Measurements from ENCODE around the gene IDE.
"Not testable (repeated sequence)": the region's sequence is repeated elsewhere in the genome, so short reads cannot be mapped to it uniquely, and the experiment has no call there.

IDE gene

DNA sequence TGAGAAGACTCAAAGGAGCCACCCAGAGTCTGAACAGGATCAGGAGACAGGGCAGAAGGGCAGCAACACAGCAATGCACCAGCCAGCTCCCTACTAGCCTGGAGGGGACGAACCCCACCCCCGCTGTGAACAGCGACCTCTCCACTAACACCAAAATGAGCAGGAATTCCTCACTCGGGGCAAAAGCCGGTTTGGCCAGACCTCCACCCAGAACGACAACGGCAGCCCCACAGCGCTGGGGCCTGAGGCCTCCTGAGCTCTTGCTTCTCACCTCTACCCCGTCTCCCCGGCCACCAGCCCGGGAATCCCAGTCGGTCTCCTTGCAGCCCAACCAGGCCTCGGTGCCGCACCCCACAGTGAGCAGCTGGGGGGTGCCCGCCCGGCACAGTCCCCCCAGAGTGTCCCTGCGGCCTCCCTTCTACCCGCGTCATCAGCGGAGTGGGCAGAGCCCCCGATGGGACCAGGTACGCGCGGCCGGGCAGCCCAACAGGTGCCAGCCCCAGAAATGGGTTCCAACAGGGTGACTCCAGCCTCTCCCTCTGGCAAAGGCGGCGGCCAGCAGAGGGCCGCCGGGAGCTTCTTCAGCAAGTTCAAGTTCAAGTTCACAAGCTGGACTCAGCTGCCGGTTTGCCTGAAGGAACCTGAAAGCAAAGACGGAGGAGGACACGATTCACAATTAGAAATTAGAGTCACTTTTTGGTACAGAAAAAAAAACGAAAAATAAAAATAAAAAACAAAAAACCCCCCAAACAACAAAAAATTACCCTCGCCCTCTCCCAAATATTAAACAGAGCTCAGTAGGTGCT is 153.9 kb downstream of the IDE start:
- no peak for DNase-seq (ENCODE audit: low spot score)

DNA sequence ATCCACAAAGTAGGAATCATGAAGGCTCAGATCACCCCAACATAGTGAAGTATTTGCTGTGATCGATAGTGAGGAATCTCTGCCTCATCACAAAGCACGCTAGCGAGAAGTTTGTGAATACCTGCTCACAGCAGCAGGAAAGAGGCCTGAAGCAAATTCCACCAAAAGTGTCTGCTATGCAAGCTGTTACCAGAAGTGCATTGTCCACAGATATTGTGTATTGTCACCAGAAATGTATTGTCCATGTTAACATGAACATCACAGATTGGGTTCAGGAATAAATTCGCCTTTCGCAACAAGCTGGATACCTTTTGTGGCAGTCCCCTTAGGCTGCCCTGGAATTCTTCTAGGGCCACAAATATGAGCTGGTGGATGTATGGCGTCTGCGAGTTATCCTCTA is 155.0 kb downstream of the IDE start:
- no peak for DNase-seq (ENCODE audit: low spot score)

DNA sequence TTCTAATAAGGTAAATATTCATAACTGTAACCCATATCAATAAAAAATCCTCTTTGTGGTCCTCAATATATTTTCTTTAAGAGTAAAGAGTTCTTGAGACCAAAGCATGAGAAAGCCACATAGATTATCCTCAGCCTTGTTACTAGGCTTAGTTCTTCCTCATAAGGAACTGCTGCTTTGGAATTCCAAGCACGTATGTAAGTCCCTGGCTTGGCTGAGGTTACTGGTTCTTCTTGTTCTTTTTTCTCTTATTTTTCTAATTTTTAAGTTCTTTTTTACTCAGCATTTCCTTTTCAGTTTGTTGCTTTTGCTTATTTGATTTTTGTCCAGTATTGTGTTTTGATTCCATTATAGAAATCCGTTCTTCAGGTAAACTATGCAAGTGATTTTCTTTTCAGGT is 155.7 kb downstream of the IDE start:
- no peak for DNase-seq (ENCODE audit: low spot score)

DNA sequence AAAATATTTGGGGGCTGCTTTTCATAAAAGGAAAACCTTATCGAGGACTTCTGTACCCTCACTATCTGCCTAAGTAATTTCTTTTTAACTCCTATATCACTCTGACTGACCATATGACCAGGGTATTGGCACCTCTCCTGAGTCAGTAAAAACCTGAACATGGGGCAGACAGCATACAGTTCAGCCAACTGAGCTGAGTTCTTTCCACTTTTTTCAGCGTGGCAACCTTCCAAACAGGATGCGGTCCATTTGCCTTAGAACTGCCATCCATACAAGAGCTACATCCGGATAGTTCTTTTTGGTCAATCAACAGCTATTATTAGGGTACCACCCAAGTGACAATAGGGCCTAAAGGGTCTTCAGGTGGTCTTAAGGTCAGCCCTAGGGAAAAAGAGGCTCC is 160.4 kb downstream of the IDE start:
- DNase-seq (ENCODE audit: low spot score), result no peak

DNA sequence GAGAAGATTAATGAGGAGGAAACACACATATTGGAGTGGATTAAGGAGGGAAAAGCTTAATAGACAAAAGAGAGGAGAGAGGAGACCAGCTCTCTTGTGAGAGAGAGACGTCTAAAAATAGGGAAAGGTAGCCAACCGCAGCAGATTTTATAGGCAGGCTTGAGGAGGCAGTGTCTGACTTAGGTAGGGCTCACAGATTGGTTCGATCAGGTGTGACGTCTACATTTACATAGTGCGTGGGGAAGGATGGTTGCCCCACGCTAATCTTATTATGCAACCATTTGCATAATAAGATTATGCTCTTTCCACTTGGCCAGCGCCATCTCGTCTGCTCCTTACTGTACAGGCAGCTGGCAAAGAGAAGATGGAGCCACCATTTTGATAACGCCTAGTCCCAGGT is 160.9 kb downstream of the IDE start:
- DNase-seq (ENCODE audit: low spot score), result no peak

DNA sequence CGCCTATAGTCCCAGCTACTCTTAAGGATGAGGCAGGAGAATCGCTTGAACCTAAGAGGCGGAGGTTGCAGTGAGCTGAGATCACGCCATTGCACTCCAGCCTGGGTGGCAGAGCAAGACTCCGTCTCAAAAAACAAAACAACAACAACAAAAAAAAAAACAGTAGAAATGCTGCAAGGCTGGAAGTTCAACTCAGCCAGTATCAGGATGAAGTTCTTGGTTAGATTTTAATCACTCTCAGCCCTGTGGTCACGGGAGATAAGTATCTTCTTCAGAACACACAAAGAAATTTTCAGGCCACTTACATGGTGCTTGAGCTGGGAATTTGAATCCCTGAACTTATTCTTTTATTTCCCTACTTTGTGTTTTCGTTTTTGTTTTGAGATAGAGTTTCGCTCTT is 162.5 kb downstream of the IDE start:
- no peak for DNase-seq (ENCODE audit: low spot score)

DNA sequence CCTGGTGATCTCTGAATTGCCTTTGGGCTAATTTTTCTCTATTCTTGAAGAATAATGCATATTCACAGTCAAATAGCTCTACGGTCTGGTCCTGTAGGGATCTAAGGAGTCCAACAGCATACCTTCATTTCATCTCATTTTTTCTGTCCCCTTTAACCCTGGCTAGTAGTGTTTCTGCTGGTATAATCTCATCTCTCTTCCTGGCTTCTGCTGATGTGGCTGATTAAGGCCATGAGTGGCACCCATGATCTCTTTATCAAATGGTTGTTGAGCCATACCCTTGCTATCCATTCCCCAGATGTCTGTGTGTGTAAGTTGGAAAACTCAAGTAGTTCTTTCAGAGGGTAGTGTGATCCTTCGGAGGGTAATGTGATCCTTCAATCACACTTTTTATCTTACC is 163.4 kb downstream of the IDE start:
- DNase-seq (ENCODE audit: low spot score), result no peak

DNA sequence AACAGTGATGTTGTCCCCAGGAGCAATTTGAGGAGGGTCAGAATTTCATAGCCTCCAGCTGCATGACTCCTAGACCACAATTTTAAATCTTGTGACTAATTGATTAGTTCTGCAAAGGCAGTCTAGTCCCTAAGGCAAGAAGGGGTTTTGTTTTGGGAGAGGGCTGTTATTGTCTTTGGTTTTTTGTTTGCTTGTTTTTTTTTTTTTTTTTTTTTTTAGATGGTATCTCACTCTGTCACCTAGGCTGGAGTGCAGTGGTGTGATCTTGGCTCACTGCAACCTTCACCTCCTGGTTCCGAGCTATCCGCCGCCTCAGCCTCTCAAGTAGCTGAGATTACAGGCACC is 165.9 kb downstream of the IDE start:
- no peak for DNase-seq (ENCODE audit: low spot score)

DNA sequence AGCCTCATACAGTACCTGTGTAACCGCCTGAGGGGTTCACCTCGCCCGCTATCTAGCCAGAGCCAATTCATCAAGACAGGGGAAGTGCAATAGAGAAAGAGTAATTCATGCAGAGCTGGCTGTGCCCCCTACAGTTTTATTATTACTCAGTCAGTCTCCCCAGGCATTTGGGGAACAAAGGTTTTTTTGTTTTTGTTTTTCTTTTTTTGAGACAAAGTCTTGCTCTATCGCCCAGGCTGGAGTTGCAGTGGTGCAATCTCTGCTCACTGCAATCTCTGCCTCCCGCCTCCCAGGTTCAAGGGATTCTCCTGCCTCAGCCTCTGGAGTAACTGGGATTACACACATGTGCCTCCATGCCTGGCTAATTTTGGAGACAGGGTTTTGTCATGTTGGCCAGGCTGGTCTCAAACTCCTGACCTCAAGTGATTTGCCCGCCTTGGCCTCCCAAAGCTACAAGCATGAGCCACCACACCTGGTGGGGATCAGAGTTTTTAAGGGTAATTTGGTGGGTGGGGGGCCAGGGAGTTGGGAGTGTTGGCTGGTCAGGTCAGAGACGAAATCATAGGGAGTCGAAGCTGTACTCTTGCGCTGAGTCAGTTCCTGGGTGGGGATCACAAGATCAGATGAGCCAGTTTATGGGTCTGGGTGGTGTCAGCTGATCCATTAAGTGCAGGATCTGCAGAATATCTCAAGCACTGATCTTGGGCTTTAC is 166.4 kb downstream of the IDE start:
- no peak for DNase-seq (ENCODE audit: low spot score)

DNA sequence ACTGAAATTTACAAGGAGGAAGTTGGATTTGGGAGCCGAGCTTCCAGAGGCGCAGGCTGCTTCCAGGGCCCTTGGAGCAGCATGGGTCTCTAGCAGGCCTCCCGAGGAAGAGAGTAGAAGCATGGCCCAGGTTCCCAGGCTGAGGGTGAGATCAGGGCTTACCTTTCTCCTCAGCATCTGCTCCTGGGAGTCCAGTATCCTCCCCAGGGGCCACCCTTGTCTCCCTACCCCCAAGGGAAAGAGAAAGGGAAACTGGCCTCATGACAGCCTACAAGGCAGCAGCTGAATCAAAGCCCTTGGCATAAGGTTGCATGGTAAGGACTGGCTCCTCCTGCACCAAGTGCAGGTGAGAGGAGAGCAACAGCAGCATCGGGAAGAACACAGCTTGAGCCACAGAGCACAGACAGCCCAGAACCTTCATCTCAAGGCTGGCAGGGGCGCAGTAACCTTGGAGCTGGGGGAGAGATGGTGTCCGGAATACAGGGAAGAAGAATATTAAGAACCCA is 168.4 kb downstream of the IDE start:
- DNase-seq (ENCODE audit: low spot score), result no peak

DNA sequence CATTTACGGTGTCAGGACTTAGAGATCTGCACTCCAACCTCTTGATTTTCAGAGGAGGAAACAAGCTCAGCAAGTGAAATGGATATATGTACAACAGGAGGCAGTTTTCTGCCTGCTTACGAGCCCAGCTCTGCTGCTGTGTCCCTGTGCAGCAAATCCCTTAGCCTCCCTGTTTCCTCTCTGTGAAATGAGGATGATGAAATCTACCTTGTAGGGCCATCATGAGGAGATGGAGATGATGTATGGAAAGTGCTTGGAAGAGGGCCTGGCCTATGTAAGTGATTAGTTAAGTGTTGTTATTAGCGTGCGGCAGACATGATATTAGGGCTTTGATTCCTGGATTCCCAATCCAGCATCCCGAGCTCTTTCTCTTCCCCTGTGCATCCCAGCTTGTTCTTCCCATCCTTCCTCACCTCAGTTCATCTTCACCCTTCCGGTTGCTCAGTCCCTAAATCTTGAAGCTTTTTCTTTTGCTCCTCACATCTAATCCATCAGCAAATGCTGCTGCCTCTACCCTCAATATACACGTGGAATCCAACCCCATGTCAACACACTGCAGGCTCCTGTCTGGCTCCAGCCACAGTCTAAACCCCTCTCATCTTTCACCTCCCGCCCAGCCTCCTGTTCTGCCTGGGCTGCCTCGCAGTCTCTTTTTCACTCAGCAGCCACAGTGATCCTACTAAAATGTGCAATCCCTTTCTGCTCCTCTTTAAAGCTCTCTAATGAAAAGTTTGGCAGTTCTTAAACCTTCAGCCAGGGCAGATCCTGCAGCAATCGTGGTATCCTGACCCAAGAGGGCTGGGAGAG is 169.1 kb downstream of the IDE start:
- DNase-seq (ENCODE audit: low spot score), result no peak

DNA sequence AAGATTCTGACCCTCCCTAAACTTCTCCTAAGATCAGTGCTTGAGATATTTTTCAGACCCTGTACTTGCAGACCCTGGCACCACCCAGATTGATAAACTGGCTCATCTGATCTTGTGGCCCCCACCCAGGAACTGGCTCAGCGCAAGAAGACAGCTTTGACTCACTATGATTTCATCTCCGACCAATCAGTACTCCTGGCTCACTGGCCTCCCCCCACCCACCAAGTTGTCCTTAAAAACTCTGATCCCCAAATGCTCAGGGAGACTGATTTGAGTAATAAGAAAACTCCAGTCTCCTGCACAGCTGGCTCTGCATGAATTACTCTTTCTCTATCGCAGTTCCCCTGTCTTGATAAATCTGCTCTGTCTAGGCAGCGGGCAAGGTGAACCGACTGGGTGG is 171.7 kb downstream of the IDE start:
- not testable (repeated sequence) for DNase-seq (ENCODE audit: low spot score)
